GM19025 (cell line): ENCODE measurements around the gene OCSTAMP.

ENCODE experiments used
- ATAC-seq: cut with Tn5 transposase; IDR thresholded peaks from one replicate; pipeline ENCODE4 v1.9.1; 2021; ENCODE audit warnings: mild to moderate bottlenecking, low read depth, moderate library complexity; ENCODE audit not compliant: unreplicated experiment

Gene OCSTAMP

GRCh38 chr20:46550461-46550860, at the start of gene OCSTAMP:
TSS of gene OCSTAMP (minus strand) at chr20:46550654. CDS start at chr20:46550560, 94 bp downstream.
- ATAC-seq, result no peak

GRCh38 chr20:46599227-46599987, 49.0 kb upstream of the OCSTAMP start:
- ATAC-seq, result no peak

GRCh38 chr20:46595933-46596332, 45.5 kb upstream of the OCSTAMP start:
- no peak for ATAC-seq

- no peak for ATAC-seq
These were observed 44.3 kb upstream of the OCSTAMP start for GRCh38 chr20:46594725-46595124.

- no peak for ATAC-seq
These were observed 42.3 kb upstream of the OCSTAMP start for GRCh38 chr20:46592580-46593362.

GRCh38 chr20:46590443-46590842, 40.0 kb upstream of the OCSTAMP start:
- no peak for ATAC-seq

GRCh38 chr20:46588532-46589511, 38.4 kb upstream of the OCSTAMP start:
- ATAC-seq, result no peak

- ATAC-seq, result no peak
These were observed 37.5 kb upstream of the OCSTAMP start for GRCh38 chr20:46587986-46588385.

GRCh38 chr20:46586724-46587123, 36.3 kb upstream of the OCSTAMP start:
- ATAC-seq, result no peak

GRCh38 chr20:46584508-46584907, 34.1 kb upstream of the OCSTAMP start:
- no peak for ATAC-seq

- ATAC-seq, result no peak
These were observed 33.2 kb upstream of the OCSTAMP start for GRCh38 chr20:46583411-46584214.

- ATAC-seq, result no peak
These were observed 32.2 kb upstream of the OCSTAMP start for GRCh38 chr20:46582648-46583047.

- no peak for ATAC-seq
These were observed 30.9 kb upstream of the OCSTAMP start for GRCh38 chr20:46581391-46581790.

GRCh38 chr20:46580613-46581205, 30.3 kb upstream of the OCSTAMP start:
- no peak for ATAC-seq

- ATAC-seq, result no peak
These were observed 28.3 kb upstream of the OCSTAMP start for GRCh38 chr20:46578745-46579144.

- ATAC-seq, result no peak
These were observed 26.4 kb upstream of the OCSTAMP start for GRCh38 chr20:46576774-46577395.

GRCh38 chr20:46575937-46576461, 25.5 kb upstream of the OCSTAMP start:
- no peak for ATAC-seq

GRCh38 chr20:46575394-46575793, 24.9 kb upstream of the OCSTAMP start:
- ATAC-seq, result no peak
